HuH-7 (cell line): ENCODE data around the gene BCLAF1.

Experiments
- DNase-seq: peaks from one replicate; pipeline ENCODE4 v3.0.0; 2011; ENCODE audit warnings: low spot score

The BCLAF1 gene

GRCh38 chr6:136289579-136290409 is at the start of gene BCLAF1:
BCLAF1 (minus strand) TSS chr6:136289846; CDS start chr6:136279866, 9,980 bp downstream.
- DNase-seq, result peak; percentile 88

GRCh38 chr6:136338486-136338885 is 48.8 kb upstream of the BCLAF1 start:
- no peak for DNase-seq

- no peak for DNase-seq
Measured at GRCh38 chr6:136337606-136338005, 48.0 kb upstream of the BCLAF1 start.

GRCh38 chr6:136337121-136337520 is 47.5 kb upstream of the BCLAF1 start:
- no peak for DNase-seq

- DNase-seq, result no peak
Measured at GRCh38 chr6:136335736-136336363, 46.2 kb upstream of the BCLAF1 start.

- no peak for DNase-seq
Measured at GRCh38 chr6:136334853-136335252, 45.2 kb upstream of the BCLAF1 start.

- no peak for DNase-seq
Measured at GRCh38 chr6:136334465-136334846, 44.8 kb upstream of the BCLAF1 start.

- DNase-seq, result no peak
Measured at GRCh38 chr6:136333824-136334464, 44.3 kb upstream of the BCLAF1 start.

GRCh38 chr6:136331461-136331860 is 41.8 kb upstream of the BCLAF1 start:
- no peak for DNase-seq

- no peak for DNase-seq
Measured at GRCh38 chr6:136330634-136331033, 41.0 kb upstream of the BCLAF1 start.

- DNase-seq, result no peak
Measured at GRCh38 chr6:136326038-136326553, 36.5 kb upstream of the BCLAF1 start.

- DNase-seq, result no peak
Measured at GRCh38 chr6:136324686-136325380, 35.2 kb upstream of the BCLAF1 start.

- DNase-seq, result no peak
Measured at GRCh38 chr6:136323431-136324112, 33.9 kb upstream of the BCLAF1 start.

GRCh38 chr6:136319732-136320131 is 30.1 kb upstream of the BCLAF1 start:
- DNase-seq, result no peak

- DNase-seq, result no peak
Measured at GRCh38 chr6:136318676-136319075, 29.0 kb upstream of the BCLAF1 start.

GRCh38 chr6:136317971-136318370 is 28.3 kb upstream of the BCLAF1 start:
- DNase-seq, result no peak

GRCh38 chr6:136317021-136317694 is 27.5 kb upstream of the BCLAF1 start:
- DNase-seq, result peak; percentile 50

- DNase-seq, result no peak
Measured at GRCh38 chr6:136315594-136315993, 25.9 kb upstream of the BCLAF1 start.

GRCh38 chr6:136312975-136313374 is 23.3 kb upstream of the BCLAF1 start:
- no peak for DNase-seq

GRCh38 chr6:136309729-136310311 is 20.2 kb upstream of the BCLAF1 start:
- DNase-seq, result no peak

GRCh38 chr6:136309171-136309570 is 19.5 kb upstream of the BCLAF1 start:
- no peak for DNase-seq
